ENCODE data around the gene PHKG1.
"Not testable (repeated sequence)": the region's sequence is repeated elsewhere in the genome, so short reads cannot be mapped to it uniquely, and the experiment has no call there.

PHKG1 gene

GRCh38 chr7:56092789-56093531, at the start of gene PHKG1:
Gene PHKG1 (minus strand): TSS chr7:56092952. CDS start chr7:56088941, 4,011 bp downstream.
- ATAC-seq: no peak
- no peak within 1 kb of the TSS for H3K4me3 Mint-ChIP-seq
- H3K27ac Mint-ChIP-seq: peak within 1 kb of the TSS; percentile 26
- H3K4me1 Mint-ChIP-seq: no peaks in the 10 kb centered on the region
- peaks cover 19% of the 10 kb centered on the region for H3K36me3 Mint-ChIP-seq
- H3K27me3 Mint-ChIP-seq: no peaks in the 10 kb centered on the region
- H3K9me3 Mint-ChIP-seq: no peaks in the 10 kb centered on the region

GRCh38 chr7:56131062-56131461, 38.3 kb upstream of the PHKG1 start:
- H3K9me3 Mint-ChIP-seq, H3K27ac Mint-ChIP-seq, H3K27me3 Mint-ChIP-seq, H3K36me3 Mint-ChIP-seq, H3K4me1 Mint-ChIP-seq, H3K4me3 Mint-ChIP-seq, ATAC-seq: not testable (repeated sequence)

- Mint-ChIP-seq H3K36me3 (no peaks in the 10 kb centered on the region), H3K4me1 (no peaks in the 10 kb centered on the region), H3K9me3 (no peaks in the 10 kb centered on the region), H3K27me3 (no peaks in the 10 kb centered on the region), H3K4me3 (no peak overlapping the region), H3K27ac (no peak overlapping the region)
- no peak for ATAC-seq
Measured at GRCh38 chr7:56127241-56127975, 34.7 kb upstream of the PHKG1 start.

GRCh38 chr7:56125831-56126230, 33.1 kb upstream of the PHKG1 start:
- Mint-ChIP-seq H3K9me3 (no peaks in the 10 kb centered on the region), H3K27ac (no peak overlapping the region), H3K27me3 (peaks cover 6% of the 10 kb centered on the region), H3K4me1 (no peaks in the 10 kb centered on the region), H3K36me3 (no peaks in the 10 kb centered on the region), H3K4me3 (no peak overlapping the region)
- ATAC-seq: no peak

GRCh38 chr7:56124981-56125380, 32.2 kb upstream of the PHKG1 start:
- Mint-ChIP-seq H3K27ac (no peak overlapping the region), H3K36me3 (no peaks in the 10 kb centered on the region), H3K4me1 (no peaks in the 10 kb centered on the region), H3K27me3 (peaks cover 12% of the 10 kb centered on the region), H3K9me3 (no peaks in the 10 kb centered on the region), H3K4me3 (no peak overlapping the region)
- no peak for ATAC-seq

- Mint-ChIP-seq H3K27me3 (peaks cover 35% of the 10 kb centered on the region), H3K9me3 (no peaks in the 10 kb centered on the region), H3K4me1 (no peaks in the 10 kb centered on the region), H3K4me3 (no peak overlapping the region), H3K27ac (no peak overlapping the region), H3K36me3 (no peaks in the 10 kb centered on the region)
- no peak for ATAC-seq
Measured at GRCh38 chr7:56121440-56121839, 28.7 kb upstream of the PHKG1 start.

- ATAC-seq: no peak
- no peaks in the 10 kb centered on the region for H3K4me1 Mint-ChIP-seq
- H3K4me3 Mint-ChIP-seq: no peak within 1 kb of the TSS
- no peak within 1 kb of the TSS for H3K27ac Mint-ChIP-seq
- no peaks in the 10 kb centered on the region for H3K36me3 Mint-ChIP-seq
- H3K27me3 Mint-ChIP-seq: peaks cover 43% of the 10 kb centered on the region
- no peaks in the 10 kb centered on the region for H3K9me3 Mint-ChIP-seq
Measured at GRCh38 chr7:56115852-56116538, 23.2 kb upstream of the PHKG1 start, which contains the start of gene NUPR2. Gene NUPR2 (minus strand): TSS chr7:56116417. CDS start chr7:56116314, 103 bp downstream.

- not testable (repeated sequence) for H3K27ac Mint-ChIP-seq, H3K36me3 Mint-ChIP-seq, H3K9me3 Mint-ChIP-seq, H3K4me1 Mint-ChIP-seq, H3K4me3 Mint-ChIP-seq, ATAC-seq
- H3K27me3 Mint-ChIP-seq: peaks cover 20% of the 10 kb centered on the region
Measured at GRCh38 chr7:56112244-56112643, 19.5 kb upstream of the PHKG1 start.

- Mint-ChIP-seq H3K4me3 (no peak overlapping the region), H3K36me3 (peaks cover 6% of the 10 kb centered on the region), H3K4me1 (peaks cover 23% of the 10 kb centered on the region), H3K9me3 (peaks cover 4% of the 10 kb centered on the region), H3K27ac (no peak overlapping the region), H3K27me3 (peaks cover 3% of the 10 kb centered on the region)
- ATAC-seq: no peak
Measured at GRCh38 chr7:56110611-56111010, 17.9 kb upstream of the PHKG1 start.

- peaks cover 15% of the 10 kb centered on the region for H3K36me3 Mint-ChIP-seq
- H3K27me3 Mint-ChIP-seq: no peaks in the 10 kb centered on the region
- peaks cover 4% of the 10 kb centered on the region for H3K9me3 Mint-ChIP-seq
- H3K4me3 Mint-ChIP-seq: no peak overlapping the region
- H3K27ac Mint-ChIP-seq: peak overlapping the region; percentile 98
- H3K4me1 Mint-ChIP-seq: peaks cover 27% of the 10 kb centered on the region
- no peak for ATAC-seq
Measured at GRCh38 chr7:56107954-56108258, 15.2 kb upstream of the PHKG1 start.

- peak within 1 kb of the TSS; percentile 99 for H3K4me3 Mint-ChIP-seq
- H3K27me3 Mint-ChIP-seq: no peaks in the 10 kb centered on the region
- ATAC-seq: peak; percentile 100
- peak within 1 kb of the TSS; percentile 98 for H3K27ac Mint-ChIP-seq
- H3K4me1 Mint-ChIP-seq: peaks cover 27% of the 10 kb centered on the region
- H3K9me3 Mint-ChIP-seq: peaks cover 4% of the 10 kb centered on the region
- peaks cover 16% of the 10 kb centered on the region for H3K36me3 Mint-ChIP-seq
Measured at GRCh38 chr7:56106108-56107073, 13.6 kb upstream of the PHKG1 start, which contains the start of gene CHCHD2. Gene CHCHD2 (minus strand): TSS chr7:56106476. CDS start chr7:56106413, 63 bp downstream.

GRCh38 chr7:56105508-56105907, 12.8 kb upstream of the PHKG1 start:
- Mint-ChIP-seq H3K27me3 (no peaks in the 10 kb centered on the region), H3K9me3 (peaks cover 4% of the 10 kb centered on the region), H3K4me3 (peak overlapping the region; percentile 99), H3K4me1 (peaks cover 27% of the 10 kb centered on the region), H3K27ac (peak overlapping the region; percentile 98), H3K36me3 (peaks cover 24% of the 10 kb centered on the region)
- no peak for ATAC-seq

- ATAC-seq, H3K27ac Mint-ChIP-seq, H3K27me3 Mint-ChIP-seq, H3K9me3 Mint-ChIP-seq, H3K4me3 Mint-ChIP-seq: not testable (repeated sequence)
- H3K4me1 Mint-ChIP-seq: peaks cover 27% of the 10 kb centered on the region
- H3K36me3 Mint-ChIP-seq: peaks cover 37% of the 10 kb centered on the region
Measured at GRCh38 chr7:56104138-56104537, 11.4 kb upstream of the PHKG1 start.

- no peak for ATAC-seq
- Mint-ChIP-seq H3K4me3 (no peak overlapping the region), H3K27me3 (no peaks in the 10 kb centered on the region), H3K4me1 (no peaks in the 10 kb centered on the region), H3K9me3 (no peaks in the 10 kb centered on the region), H3K27ac (no peak overlapping the region), H3K36me3 (peaks cover 37% of the 10 kb centered on the region)
Measured at GRCh38 chr7:56099653-56100052, 6.9 kb upstream of the PHKG1 start.

Data from stimulated activated memory B cell treated with anti-CD40 and anti-IgM and Interleukin-4, amounts not matched to agents 10 μg/mL and 1 μg/mL and 100 μg/mL, for 72 hours (primary cell).